GM19023 (cell line): Measurements from ENCODE around the gene HTR3B.
"Not testable (repeated sequence)": the region's sequence is repeated elsewhere in the genome, so short reads cannot be mapped to it uniquely, and the experiment has no call there.

Experiments
- ATAC-seq: cut with Tn5 transposase; IDR thresholded peaks from one replicate; pipeline ENCODE4 v1.9.1; 2021; ENCODE audit warnings: mild to moderate bottlenecking, moderate library complexity; ENCODE audit not compliant: unreplicated experiment

The HTR3B gene, protein sequence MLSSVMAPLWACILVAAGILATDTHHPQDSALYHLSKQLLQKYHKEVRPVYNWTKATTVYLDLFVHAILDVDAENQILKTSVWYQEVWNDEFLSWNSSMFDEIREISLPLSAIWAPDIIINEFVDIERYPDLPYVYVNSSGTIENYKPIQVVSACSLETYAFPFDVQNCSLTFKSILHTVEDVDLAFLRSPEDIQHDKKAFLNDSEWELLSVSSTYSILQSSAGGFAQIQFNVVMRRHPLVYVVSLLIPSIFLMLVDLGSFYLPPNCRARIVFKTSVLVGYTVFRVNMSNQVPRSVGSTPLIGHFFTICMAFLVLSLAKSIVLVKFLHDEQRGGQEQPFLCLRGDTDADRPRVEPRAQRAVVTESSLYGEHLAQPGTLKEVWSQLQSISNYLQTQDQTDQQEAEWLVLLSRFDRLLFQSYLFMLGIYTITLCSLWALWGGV

DNA sequence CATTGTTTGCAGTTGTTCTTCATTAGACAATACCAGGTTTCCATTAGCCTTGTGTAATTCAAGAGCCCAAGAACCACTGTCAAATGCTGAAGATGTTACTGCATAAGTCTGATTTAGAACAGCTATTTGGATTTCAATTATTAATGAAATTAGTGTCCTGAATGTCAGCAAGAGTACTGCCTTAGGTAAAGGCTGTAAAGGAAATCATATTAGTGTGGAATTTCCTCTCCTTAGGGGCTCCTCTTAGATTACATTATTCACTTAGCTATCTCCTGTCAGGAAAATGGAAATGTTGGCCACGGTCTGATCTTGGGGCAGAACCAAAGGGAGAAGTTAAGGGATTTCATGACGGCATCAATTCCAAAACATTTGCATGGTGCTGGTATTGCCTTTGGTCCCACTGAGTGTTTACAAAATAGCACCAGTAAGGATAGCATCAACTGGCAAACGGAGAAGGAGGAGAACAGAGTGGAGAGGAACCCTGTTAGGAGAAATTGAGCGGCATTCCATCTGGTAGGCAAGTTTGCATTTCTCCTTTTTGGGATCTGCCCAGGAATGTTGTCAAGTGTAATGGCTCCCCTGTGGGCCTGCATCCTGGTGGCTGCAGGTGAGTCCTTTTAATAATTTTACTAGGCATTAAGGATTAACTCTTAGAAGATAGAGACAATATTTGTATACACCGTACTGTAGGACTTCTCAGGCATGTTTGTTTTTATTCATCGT, at the start of gene HTR3B:
Gene HTR3B (plus strand): TSS at position 418 of the 723 bp plus-strand sequence. CDS start 138 bp downstream, at position 556.
- no peak for ATAC-seq

DNA sequence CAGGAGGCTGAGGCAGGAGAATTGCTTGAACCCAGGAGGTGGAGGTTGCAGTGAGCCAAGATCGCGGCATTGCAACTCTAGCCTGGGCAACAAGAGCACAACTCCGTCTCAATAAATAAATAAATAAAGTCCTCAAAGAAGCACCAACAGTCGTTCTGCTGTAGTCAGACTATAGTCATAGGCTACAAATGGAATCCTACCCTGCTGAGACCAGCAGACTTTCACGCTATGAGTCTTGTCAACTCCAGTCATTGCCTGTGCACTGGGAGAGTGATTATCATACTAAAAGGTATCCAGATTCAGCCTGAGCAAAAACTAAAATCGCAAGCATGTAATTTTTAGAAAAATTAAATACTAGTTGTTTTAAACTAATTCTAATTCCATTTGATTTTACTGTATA, 48.8 kb upstream of the HTR3B start:
- ATAC-seq, result no peak

DNA sequence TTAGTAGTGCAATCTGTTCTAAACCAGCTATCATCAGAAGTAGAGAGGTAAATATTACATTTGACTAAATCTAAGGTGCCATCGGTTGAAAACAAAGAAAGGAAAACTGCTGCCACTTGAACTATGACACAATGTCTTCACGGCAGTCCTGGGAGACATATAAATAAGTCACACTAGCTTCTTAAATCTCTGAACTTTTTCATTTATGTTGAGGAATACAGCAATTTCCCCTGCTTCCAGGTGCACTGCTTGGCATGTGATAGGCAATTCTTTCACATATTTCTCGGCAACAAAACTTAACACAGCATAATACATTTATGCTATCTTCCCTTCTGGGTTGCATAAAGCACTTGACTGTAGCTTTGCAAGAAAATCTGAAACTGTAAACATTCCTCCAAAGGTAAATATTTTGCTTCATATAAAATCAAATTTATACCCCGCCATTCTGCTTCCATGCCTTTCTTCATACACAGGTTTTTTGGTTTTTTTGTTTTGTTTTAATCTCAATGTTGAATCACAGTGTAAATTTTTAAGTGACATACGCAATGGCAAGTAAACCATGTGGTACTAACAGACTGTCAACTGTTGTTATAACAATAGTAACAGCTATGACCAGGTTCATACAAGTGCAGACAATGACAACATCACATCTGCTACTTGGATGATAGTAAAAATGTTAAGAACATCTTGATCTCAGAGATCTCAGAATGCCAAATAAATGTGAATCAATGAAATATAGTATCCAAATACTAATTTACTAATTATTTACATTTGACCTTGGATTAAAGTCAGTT, 47.4 kb upstream of the HTR3B start:
- ATAC-seq, result no peak

DNA sequence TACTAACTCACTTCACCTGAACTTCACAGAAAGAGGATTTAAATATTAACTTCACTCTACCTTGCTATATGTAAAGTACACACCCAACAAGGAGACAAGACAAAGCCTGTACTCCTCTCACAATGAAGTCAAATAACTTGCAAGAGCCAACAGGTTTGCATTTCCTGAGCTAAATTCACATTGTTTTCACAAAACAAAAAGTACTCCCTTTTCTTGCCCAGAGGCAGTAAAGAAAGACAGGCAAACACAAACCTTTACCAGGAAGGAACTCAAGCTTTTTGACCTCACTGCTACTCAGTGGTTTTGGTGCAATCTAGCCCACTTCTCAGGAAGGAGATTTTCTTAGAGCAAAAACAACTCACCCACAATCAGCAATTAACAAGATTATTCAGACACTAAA, 44.9 kb upstream of the HTR3B start:
- no peak for ATAC-seq

DNA sequence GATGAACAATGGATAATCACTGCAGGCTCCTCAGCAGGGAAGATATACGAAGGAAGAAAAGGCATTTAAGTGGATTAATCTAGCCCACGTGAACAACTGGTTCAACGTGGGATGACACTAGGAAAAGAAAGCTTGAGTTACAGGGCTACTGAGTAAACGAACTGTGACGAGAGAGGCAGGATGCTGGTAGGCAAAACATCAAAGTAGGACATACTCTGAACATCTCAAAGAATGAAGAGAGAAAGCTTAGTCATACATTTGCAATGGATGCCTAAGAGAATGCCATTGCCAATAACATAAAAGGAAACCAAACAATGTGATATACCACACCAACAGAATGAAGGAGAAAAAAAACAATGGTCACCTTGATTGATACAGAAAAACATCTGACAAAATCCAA, 42.2 kb upstream of the HTR3B start:
- ATAC-seq, result no peak

DNA sequence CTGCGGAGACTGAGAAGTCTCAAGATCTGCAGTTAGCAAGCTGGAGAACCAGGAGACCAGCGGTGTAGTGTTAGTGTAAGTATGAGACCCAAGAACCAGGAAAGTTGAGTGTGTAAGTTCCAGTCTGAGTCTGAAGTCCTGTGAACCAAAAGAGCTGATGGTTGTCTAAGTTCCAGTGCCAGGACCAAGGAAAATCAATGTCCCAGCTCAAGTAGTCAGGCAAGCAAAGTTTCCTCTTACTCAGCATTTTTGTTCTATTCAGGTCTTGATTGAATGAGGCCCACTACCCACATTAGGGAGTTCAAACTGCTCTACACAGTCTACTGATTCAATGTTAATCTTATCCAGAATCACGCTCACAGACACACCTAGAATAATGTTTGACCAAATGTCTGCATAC, 40.2 kb upstream of the HTR3B start:
- ATAC-seq, result no peak

DNA sequence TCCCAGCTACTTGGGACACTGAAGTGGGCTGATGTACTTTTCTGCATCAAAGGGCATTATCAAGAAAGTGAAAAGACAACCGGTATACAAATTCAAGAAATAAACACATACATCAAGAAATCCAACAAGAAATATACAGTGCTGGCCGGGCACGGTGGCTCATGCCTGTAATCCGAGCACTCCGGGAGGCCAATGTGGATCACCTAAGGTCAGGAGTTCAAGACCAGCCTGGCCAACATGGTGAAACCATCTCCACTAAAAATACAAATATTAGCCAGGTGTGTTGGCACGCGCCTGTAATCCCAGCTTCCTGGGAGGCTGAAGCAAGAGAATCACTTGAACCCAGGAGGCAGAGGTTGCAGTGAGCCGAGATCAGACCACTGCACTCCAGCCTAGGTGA, 38.7 kb upstream of the HTR3B start:
- no peak for ATAC-seq

DNA sequence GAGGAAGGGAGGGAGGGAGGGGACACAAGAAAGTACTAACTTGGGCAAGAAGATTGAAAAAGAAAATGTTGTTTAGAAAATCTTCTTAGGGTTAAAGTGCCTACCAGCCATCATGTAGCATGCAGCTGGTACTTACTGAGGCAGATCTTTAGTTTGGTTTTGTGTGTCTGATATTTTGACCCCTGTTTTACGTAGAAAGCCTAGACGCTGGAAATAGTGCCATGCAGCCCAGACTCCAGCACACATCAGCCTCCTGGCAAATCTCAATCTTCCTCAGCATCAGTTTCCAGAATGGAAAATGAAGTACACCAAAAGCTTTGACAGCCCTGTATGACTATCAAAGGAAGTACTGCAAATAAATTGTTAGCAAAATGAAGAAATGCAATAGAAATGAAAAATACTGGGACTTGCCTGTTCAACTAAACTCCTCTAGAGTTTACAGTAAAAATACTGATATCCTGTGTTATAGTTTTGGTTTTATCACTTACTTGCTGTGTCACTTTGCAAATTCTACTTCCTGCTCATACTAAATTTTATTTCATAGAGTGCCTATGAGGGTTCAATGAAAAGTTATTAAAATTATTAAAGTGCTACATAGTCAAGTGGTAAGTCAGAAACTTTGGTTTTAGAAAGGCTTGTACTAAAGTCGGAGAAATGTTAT, 36.6 kb upstream of the HTR3B start:
- no peak for ATAC-seq

DNA sequence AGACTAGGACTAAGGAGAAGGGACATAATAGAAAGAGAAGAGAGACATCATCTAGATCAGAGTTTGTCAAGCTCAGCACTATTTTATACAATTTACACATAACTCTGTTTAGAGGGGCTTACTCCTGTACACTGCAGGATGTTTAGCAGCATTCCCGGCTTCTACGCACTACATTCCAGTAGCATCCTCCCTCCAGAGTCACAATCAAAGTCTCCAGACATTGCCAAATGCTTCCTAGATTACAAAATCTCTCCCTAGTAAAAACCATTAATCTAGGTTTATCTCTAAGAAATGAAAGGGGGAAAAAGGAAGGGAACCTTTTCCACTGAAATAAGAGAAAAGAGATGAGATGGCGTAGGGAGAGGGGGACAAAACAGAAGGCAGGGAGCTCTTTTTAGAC, 33.3 kb upstream of the HTR3B start:
- ATAC-seq, result no peak

DNA sequence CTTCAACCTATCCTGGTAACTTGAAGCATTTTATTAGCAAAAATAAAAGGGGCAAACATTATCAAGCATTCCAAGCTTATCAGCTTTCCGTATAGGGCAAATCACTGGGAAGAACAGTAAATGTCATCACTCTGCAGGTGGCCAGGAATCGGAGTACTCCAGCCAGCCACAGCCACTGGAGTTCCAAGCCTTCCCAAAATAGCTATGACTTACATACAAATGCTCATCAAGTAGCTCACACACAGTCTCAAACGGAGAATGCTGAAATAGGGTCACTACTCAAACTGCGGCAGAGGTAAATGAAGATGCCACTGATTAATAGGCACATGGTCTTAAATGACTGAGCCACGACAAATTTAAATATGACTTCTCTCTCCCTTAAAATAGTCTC, 31.4 kb upstream of the HTR3B start:
- no peak for ATAC-seq

DNA sequence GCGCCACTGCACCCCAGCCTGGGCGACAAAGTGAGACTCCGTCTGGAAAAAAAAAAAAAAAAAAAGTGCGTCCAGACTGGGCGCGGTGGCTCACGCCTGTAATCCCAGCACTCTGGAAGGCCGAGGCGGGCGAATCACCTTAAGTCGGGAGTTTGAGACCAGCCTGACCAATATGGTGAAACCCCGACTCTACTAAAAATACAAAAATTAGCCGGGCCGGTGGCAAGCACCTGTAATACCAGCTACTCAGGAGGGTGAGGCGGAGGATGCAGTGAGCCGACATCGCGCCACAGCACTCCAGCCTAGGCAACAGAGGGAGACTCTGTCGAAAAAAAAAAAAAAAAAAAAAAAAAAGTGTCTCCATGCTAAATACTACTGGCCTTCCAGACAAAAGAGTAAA, 30.5 kb upstream of the HTR3B start:
- no peak for ATAC-seq

DNA sequence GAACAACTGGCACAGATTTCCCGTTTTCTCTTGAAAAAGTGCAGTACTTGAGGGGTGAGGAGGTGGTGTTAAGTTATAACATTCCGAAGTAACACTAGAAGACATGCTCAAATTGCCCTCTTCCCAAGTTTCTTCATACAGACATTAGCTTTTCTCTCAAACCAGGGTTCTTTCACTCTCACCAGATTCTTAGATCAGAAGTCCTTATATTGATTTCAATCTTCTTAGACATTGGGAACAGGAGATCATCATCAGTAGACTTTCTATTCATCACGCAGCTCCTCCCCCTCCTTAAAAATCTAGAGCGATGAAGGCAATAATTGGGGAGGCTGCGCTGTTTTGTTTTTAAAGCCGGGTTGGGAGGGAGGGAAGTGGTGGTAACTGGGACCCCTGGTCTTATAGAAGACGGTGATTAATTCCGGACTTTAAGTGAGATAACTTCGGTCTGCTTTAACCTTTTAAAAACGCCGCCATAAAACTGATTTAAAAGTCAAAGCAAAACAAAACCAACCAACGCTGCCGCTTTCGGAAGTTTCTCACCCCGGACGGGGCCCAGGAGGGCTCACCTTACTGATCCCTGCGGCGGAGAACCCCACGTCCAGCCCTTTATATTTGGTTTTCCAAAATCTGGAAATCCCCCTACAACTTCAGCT, 29.9 kb upstream of the HTR3B start:
- ATAC-seq, result peak; percentile 37

DNA sequence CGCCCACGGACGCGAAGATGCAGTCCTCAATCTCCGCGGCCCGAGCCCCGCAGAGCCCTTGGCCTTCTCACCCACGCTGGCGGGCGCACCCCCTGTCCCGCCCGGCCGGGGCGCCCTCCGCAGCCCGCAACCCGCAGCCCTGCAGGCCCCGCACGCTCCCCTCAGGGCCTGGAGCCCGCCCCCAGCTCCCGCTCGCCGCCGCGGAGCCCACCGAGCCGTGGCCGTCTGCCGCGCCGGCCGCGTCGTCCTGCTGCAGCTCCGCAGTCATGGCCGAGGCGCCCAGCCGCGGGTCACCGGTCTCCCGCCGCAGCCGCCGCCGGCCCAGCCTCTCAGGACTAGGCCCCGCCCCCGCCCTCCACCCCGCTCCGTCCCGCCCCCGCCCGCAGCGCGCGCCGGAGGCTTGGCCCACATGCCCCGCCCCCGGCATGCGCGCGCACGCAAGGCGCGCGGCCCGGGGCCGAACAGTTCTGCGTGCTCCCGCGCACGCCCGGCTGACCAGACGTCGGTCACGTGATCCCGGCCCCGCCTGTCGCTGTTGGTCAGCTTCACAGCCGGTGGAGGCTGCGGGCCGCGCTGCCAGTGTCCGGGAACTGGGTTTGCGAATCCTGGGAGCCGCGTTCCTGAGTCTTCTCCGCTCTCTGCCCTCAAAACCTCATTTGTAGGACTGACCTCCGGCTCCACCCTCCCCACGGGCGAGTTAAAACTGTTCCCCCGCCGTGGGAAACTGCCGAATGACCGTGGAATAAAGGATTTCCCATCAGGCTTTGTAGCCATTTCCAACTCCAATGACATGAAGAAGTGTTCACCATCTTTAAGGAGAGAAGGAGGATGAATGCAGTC, 29.1 kb upstream of the HTR3B start, which contains the start of gene USP28:
Gene USP28 (minus strand): TSS at position 339 of the 840 bp plus-strand sequence. CDS start 71 bp downstream, at position 268.
- peak; percentile 87 for ATAC-seq

DNA sequence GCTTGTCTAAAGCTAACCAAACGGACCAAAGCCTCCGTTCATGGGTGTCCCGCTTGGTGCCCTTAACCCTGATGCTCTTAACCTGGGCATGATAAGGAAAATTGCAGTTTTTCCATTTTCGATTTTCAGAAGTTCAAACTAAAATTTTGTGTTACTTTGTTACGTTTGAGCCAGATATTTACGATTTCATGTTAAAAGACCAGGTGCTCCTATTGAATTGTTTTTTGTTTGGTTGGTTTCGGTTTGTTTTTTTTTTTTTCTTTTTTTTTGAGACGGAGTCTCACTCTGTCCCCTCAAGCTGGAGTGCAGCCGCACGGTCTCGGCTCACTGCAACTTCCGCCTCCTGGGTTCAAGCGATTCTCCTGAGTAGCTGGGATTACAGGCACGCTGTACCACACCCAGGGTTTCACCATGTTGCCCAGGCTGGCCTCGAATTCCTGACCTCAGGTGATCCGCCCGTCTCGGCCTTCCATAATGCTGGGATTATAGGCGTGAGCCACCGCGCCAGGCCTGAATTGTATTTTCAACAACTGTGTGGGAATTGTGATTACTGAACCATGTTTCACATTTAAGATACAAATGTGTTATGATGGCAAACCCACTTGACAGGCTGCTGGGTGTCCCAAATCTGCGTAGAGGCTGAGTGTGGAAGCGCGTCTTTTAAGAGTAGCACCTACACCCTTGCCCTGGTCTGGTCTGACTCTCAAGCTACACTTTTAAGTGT, 28.4 kb upstream of the HTR3B start:
- ATAC-seq, result no peak

DNA sequence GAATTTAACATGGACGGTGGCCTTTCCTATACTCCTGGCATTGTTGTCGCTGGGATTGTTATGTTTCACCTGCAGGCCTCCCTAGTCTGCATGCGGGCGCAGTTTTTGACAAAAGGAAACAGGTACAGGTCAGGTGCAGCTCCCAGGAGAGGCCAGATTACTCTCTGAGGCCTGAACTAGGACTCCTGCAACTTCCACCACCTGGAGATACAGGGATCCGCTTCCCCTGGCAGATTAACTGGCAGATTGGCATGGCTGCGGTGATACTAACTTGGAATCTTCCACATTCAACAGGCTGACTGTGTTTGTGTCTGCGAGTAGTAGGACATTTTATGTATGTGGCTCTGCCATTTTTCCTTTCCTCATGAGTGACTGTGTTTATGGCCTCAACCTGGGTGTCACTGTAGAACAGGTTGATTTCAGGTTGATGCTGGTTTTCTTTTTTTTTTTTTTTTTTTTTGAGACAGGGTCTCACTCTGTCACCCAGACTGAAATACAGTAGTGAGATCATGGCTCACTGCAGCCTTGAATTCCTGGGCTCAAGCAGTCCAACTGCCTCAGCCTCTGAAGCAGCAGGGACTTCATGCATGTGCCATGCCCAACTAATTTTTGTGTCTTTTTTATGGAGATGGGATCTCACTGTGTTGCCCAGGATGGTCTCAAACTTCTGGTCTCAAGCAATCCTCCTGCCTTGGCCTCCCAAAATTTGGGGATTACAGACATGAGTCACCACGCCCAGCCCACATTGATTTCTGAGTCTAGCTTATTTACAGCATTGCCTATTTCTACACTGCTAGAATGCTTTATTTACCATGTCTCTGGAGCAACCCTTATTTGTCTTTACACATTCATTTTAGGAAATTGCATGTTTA, 27.6 kb upstream of the HTR3B start:
- ATAC-seq, result no peak

DNA sequence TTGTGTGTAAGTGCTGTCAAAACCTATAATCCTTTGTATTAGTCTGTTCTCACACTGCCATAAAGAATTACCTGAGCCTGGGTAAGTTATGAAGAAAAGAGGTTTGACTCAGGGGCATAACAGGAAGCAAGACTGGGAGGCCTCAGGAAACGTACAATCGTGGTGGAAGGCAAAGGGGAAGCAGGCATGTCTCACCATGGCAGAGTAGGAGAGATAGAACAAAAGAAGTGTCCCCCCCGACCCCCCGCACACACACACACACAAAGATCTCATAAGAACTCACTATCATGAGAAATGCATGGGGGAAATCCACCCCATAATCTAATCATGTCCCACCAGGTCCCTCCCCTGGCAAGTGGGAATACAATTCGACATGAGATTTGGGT, 26.9 kb upstream of the HTR3B start:
- no peak for ATAC-seq

DNA sequence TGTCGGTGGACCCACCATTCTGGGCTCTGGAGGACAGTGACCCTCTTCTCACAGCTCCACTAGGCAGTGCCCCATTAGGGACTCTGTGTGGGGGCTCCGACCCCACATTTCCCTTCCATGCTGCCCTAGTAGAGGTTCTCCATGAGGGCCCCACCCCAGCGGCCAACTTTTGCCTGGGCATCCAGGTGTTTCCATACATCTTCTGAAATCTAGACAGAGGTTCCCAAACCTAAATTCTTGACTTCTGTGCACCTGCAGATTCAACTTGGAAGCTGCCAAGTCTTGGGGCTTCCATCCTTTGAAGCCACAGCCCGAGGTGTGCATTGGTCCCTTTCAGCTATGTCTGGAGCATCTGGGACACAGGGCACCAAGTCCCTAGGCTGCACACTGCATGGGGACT, 25.1 kb upstream of the HTR3B start:
- ATAC-seq, result not testable (repeated sequence)

DNA sequence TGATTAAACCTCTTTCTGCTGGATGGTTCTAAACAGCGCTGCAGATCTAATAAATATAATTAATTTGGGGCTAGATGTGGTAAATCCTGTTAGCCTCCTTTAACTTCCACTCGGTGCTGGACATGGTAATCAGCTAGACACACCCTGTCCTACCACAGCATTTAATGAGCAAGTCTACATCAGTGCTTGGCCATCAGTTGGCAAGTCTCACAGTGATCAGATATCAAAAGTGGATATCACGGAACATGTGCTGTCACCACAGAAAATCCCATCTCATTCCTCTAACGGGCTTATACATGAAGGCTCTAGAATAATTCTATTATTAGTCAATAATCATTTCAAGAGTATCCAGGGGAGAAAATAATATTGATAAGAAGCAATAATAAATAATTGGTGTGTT, 23.6 kb upstream of the HTR3B start:
- ATAC-seq, result no peak
